Kidney epithelial cell (primary cell): Measurements from ENCODE around the gene C1QTNF3. TPM values are rescaled to one million over a fixed set of nuclear protein-coding genes. Genes with fewer than 3 reads are reported as not detected.

ENCODE experiments used
- DNase-seq: peaks from one replicate; pipeline ENCODE4 v3.0.0-alpha.2; 2010; ENCODE audit warnings: low read depth
- H3K27me3 ChIP-seq: 2 replicates; pipeline ENCODE4 v1.6.0; 2011; ENCODE audit warnings: low read length; ENCODE audit not compliant: control insufficient read depth, insufficient read depth
- H3K36me3 ChIP-seq: 2 replicates; pipeline ENCODE4 v1.5.1; 2011; ENCODE audit warnings: low read length; ENCODE audit not compliant: control insufficient read depth, insufficient read depth
- H3K4me3 ChIP-seq: 2 replicates; pipeline ENCODE4 v1.5.1; 2011; ENCODE audit warnings: low read depth, mild to moderate bottlenecking, control low read depth, low read length
- CTCF ChIP-seq: IDR thresholded peaks from 2 replicates; pipeline ENCODE4 v1.5.1; 2011; ENCODE audit warnings: mild to moderate bottlenecking, moderate library complexity, low read length, control low read depth, inconsistent platforms; ENCODE audit not compliant: insufficient read depth, poor library complexity, severe bottlenecking
- total RNA-seq: library from RNA; depleted of rRNA; stranded (reverse); fragments of >200 nt; gene quantifications from 2 replicates; pipeline ENCODE4 v1.2.3, GENCODE V29; 2015

The C1QTNF3 gene
- total RNA-seq, 1 donor from 2014 or later = 1.1 TPM

GRCh38 chr5:34017254-34017653, 25.8 kb downstream of the C1QTNF3 start:
- no peaks in the 10 kb centered on the region for H3K27me3 ChIP-seq
- no peak for DNase-seq
- TF ChIP-seq CTCF = no peak
- H3K36me3 ChIP-seq = no peaks in the 10 kb centered on the region
- H3K4me3 ChIP-seq = no peak overlapping the region

GRCh38 chr5:34016750-34017149, 26.3 kb downstream of the C1QTNF3 start:
- no peak for TF ChIP-seq CTCF
- H3K27me3 ChIP-seq = no peaks in the 10 kb centered on the region
- H3K36me3 ChIP-seq = no peaks in the 10 kb centered on the region
- no peak overlapping the region for H3K4me3 ChIP-seq
- no peak for DNase-seq

GRCh38 chr5:34016222-34016621, 26.8 kb downstream of the C1QTNF3 start:
- no peak for TF ChIP-seq CTCF
- H3K36me3 ChIP-seq = no peaks in the 10 kb centered on the region
- no peak for DNase-seq
- H3K4me3 ChIP-seq = no peak overlapping the region
- H3K27me3 ChIP-seq = no peaks in the 10 kb centered on the region

GRCh38 chr5:34015120-34015822, 27.7 kb downstream of the C1QTNF3 start:
- Histone ChIP-seq H3K36me3 (no peaks in the 10 kb centered on the region), H3K4me3 (no peak overlapping the region), H3K27me3 (no peaks in the 10 kb centered on the region)
- no peak for DNase-seq
- TF ChIP-seq CTCF = no peak

GRCh38 chr5:34014626-34015025, 28.4 kb downstream of the C1QTNF3 start:
- no peak for DNase-seq
- Histone ChIP-seq H3K4me3 (no peak overlapping the region), H3K27me3 (no peaks in the 10 kb centered on the region), H3K36me3 (no peaks in the 10 kb centered on the region)
- TF ChIP-seq CTCF = no peak

GRCh38 chr5:34013547-34013946, 29.5 kb downstream of the C1QTNF3 start:
- Histone ChIP-seq H3K27me3 (no peaks in the 10 kb centered on the region), H3K4me3 (no peak overlapping the region), H3K36me3 (no peaks in the 10 kb centered on the region)
- DNase-seq = no peak
- TF ChIP-seq CTCF = no peak
